ENCODE results near the gene PLAC1.

PLAC1 gene

GRCh38 chrX:134543288-134543687 lies 115.0 kb downstream of the PLAC1 start:
- no peak for DNase-seq (ENCODE audit: low read depth)

- DNase-seq (ENCODE audit: low read depth), result no peak
Measured at GRCh38 chrX:134542485-134542884, 115.8 kb downstream of the PLAC1 start.

GRCh38 chrX:134541906-134542305 lies 116.4 kb downstream of the PLAC1 start:
- DNase-seq (ENCODE audit: low read depth), result no peak

- no peak for DNase-seq (ENCODE audit: low read depth)
Measured at GRCh38 chrX:134538316-134538715, 120.0 kb downstream of the PLAC1 start.

GRCh38 chrX:134537179-134537955 lies 120.9 kb downstream of the PLAC1 start:
- DNase-seq (ENCODE audit: low read depth), result no peak

- no peak for DNase-seq (ENCODE audit: low read depth)
Measured at GRCh38 chrX:134533952-134534351, 124.3 kb downstream of the PLAC1 start.

- DNase-seq (ENCODE audit: low read depth), result no peak
Measured at GRCh38 chrX:134533352-134533751, 124.9 kb downstream of the PLAC1 start.

- no peak for DNase-seq (ENCODE audit: low read depth)
Measured at GRCh38 chrX:134530845-134531244, 127.4 kb downstream of the PLAC1 start.

- DNase-seq (ENCODE audit: low read depth), result no peak
Measured at GRCh38 chrX:134529481-134529880, 128.8 kb downstream of the PLAC1 start.

- no peak for DNase-seq (ENCODE audit: low read depth)
Measured at GRCh38 chrX:134528960-134529359, 129.3 kb downstream of the PLAC1 start.

- no peak for DNase-seq (ENCODE audit: low read depth)
Measured at GRCh38 chrX:134526399-134526798, 131.9 kb downstream of the PLAC1 start.

GRCh38 chrX:134525086-134525792 lies 133.0 kb downstream of the PLAC1 start:
- DNase-seq (ENCODE audit: low read depth), result no peak

- no peak for DNase-seq (ENCODE audit: low read depth)
Measured at GRCh38 chrX:134524181-134524580, 134.1 kb downstream of the PLAC1 start.

GRCh38 chrX:134520860-134521390 lies 137.3 kb downstream of the PLAC1 start:
- DNase-seq (ENCODE audit: low read depth), result no peak
